GM12878 (cell line): ENCODE measurements around the gene SLC66A1.

Experiments used
- ATF2 ChIP-seq: IDR thresholded peaks from 2 replicates; pipeline ENCODE4 v1.6.1; 2012; ENCODE audit warnings: low read length, inconsistent platforms
- CEBPB ChIP-seq, 2 experiments: fragments of 150-350 bp in 1 of 2; IDR thresholded peaks; 2 replicates each; pipeline ENCODE4 v1.6.1; 2012 to 2014; ENCODE audit warnings: low read depth in 2 of 2, low read length in 2 of 2, borderline replicate concordance in 1 of 2, inconsistent platforms in 1 of 2
- CTCF ChIP-seq, 3 experiments: IDR thresholded peaks in 2 of 3; conservative IDR thresholded peaks in 1 of 3; 2 replicates each; pipeline ENCODE4 v1.5.1; 2011; ENCODE audit warnings: low read depth in 3 of 3, low read length in 3 of 3, mild to moderate bottlenecking in 3 of 3, control low read depth in 2 of 3, moderate library complexity in 2 of 3, inconsistent platforms in 1 of 3, mixed read lengths in 1 of 3; ENCODE audit not compliant: control insufficient read depth in 2 of 3, insufficient read depth in 1 of 3; ENCODE audit errors: extremely low read depth in 1 of 3
- EGR1 ChIP-seq, 2 experiments: IDR thresholded peaks; 1 replicate in 1 of 2; 2 replicates in 1 of 2; pipeline ENCODE4 v1.6.1; 2011 to 2012; ENCODE audit warnings: low read depth in 2 of 2, low read length in 2 of 2, borderline replicate concordance in 1 of 2, mild to moderate bottlenecking in 1 of 2, moderate library complexity in 1 of 2
- ELK1 ChIP-seq: IDR thresholded peaks from 2 replicates; pipeline ENCODE4 v1.6.1; 2012; ENCODE audit warnings: low read depth, low read length, improper control_type of control experiment
- EP300 ChIP-seq, 2 experiments: fragments of 150-350 bp in 1 of 2; IDR thresholded peaks; 2 replicates each; pipeline ENCODE4 v1.6.1; 2011 to 2012; ENCODE audit warnings: low read depth in 2 of 2, low read length in 2 of 2, borderline replicate concordance in 1 of 2, improper control_type of control experiment in 1 of 2, inconsistent platforms in 1 of 2; ENCODE audit not compliant: control insufficient read depth in 1 of 2
- ESRRA ChIP-seq: IDR thresholded peaks from 2 replicates; pipeline ENCODE4 v1.6.1; 2012; ENCODE audit warnings: mild to moderate bottlenecking, low read length, improper control_type of control experiment
- JUND ChIP-seq: IDR thresholded peaks from 2 replicates; pipeline ENCODE4 v1.6.1; 2012; ENCODE audit warnings: low read depth, mild to moderate bottlenecking, low read length, improper control_type of control experiment, moderate library complexity
- NFIC ChIP-seq: IDR thresholded peaks from 2 replicates; pipeline ENCODE4 v1.6.1; 2012; ENCODE audit warnings: low read depth, mild to moderate bottlenecking, inconsistent platforms, low read length, moderate library complexity
- POLR2A ChIP-seq: IDR thresholded peaks from 2 replicates; pipeline ENCODE4 v1.6.1; 2011; ENCODE audit warnings: low read depth, mild to moderate bottlenecking, low read length
- SMC3 ChIP-seq: IDR thresholded peaks from 2 replicates; pipeline ENCODE4 v1.6.1; 2011; ENCODE audit warnings: low read length, improper control_type of control experiment, borderline replicate concordance
- SUZ12 ChIP-seq: fragments of 200-600 bp; sonication (generic); IDR thresholded peaks from one replicate; pipeline ENCODE4 v1.6.1; 2018; ENCODE audit warnings: antibody characterized with exemption, mild to moderate bottlenecking; ENCODE audit not compliant: unreplicated experiment
- ZZZ3 ChIP-seq: IDR thresholded peaks from 2 replicates; pipeline ENCODE4 v1.6.1; 2011; ENCODE audit warnings: low read depth; ENCODE audit not compliant: control insufficient read depth, insufficient read length
- TF ChIP-seq, protein P1 (sequence below): fragments of 450-650 bp; IDR thresholded peaks from 2 replicates; pipeline ENCODE4 v1.6.1; 2016; ENCODE audit warnings: mild to moderate bottlenecking, moderate library complexity, borderline replicate concordance

GRCh38 chr1:19353596-19353995, 41.5 kb downstream of the SLC66A1 start:
- TF ChIP-seq POLR2A (no peak; the same call in none of the 2 replicates), ESRRA (no peak), NFIC (no peak), ATF2 (no peak), SMC3 (no peak), CTCF (IDR thresholded peaks at IDR 0.05 in 2 of 3, conservative IDR thresholded peaks at IDR 0.05 in 1 of 3; ENCODE audit: control insufficient read depth in 2 of 3, extremely low read depth in 1 of 3, insufficient read depth in 1 of 3, low read depth in 3 of 3, low read length in 3 of 3) (no peak), ZZZ3 (no peak), EGR1 (IDR thresholded peaks at IDR 0.05; ENCODE audit: borderline replicate concordance in 1 of 2, low read depth in 2 of 2, low read length in 2 of 2) (no peak), JUND (no peak), CEBPB (IDR thresholded peaks at IDR 0.05; ENCODE audit: borderline replicate concordance in 1 of 2, low read depth in 2 of 2, low read length in 2 of 2) (no peak), SUZ12 (no peak), EP300 (IDR thresholded peaks at IDR 0.05; ENCODE audit: borderline replicate concordance in 1 of 2, control insufficient read depth in 1 of 2, low read depth in 2 of 2, low read length in 2 of 2) (no peak), ELK1 (no peak)
- TF ChIP-seq, protein P1, sequence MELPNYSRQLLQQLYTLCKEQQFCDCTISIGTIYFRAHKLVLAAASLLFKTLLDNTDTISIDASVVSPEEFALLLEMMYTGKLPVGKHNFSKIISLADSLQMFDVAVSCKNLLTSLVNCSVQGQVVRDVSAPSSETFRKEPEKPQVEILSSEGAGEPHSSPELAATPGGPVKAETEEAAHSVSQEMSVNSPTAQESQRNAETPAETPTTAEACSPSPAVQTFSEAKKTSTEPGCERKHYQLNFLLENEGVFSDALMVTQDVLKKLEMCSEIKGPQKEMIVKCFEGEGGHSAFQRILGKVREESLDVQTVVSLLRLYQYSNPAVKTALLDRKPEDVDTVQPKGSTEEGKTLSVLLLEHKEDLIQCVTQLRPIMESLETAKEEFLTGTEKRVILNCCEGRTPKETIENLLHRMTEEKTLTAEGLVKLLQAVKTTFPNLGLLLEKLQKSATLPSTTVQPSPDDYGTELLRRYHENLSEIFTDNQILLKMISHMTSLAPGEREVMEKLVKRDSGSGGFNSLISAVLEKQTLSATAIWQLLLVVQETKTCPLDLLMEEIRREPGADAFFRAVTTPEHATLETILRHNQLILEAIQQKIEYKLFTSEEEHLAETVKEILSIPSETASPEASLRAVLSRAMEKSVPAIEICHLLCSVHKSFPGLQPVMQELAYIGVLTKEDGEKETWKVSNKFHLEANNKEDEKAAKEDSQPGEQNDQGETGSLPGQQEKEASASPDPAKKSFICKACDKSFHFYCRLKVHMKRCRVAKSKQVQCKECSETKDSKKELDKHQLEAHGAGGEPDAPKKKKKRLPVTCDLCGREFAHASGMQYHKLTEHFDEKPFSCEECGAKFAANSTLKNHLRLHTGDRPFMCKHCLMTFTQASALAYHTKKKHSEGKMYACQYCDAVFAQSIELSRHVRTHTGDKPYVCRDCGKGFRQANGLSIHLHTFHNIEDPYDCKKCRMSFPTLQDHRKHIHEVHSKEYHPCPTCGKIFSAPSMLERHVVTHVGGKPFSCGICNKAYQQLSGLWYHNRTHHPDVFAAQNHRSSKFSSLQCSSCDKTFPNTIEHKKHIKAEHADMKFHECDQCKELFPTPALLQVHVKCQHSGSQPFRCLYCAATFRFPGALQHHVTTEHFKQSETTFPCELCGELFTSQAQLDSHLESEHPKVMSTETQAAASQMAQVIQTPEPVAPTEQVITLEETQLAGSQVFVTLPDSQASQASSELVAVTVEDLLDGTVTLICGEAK, result no peak
